Stimulated activated CD4-positive, alpha-beta T cell treated with anti-CD3 and anti-CD28 coated beads, TNF-alpha, amount 100 ng/mL, for 24 hours (primary cell): Measurements from ENCODE around the gene SERPINI1.
"Not testable (repeated sequence)": the region's sequence is repeated elsewhere in the genome, so short reads cannot be mapped to it uniquely, and the experiment has no call there.

ENCODE experiments used
- DNase-seq, 3 experiments: peaks; one replicate each; pipeline ENCODE4 v3.0.0-alpha.2; 2020; ENCODE audit warnings: low read depth in 3 of 3

Gene SERPINI1

GRCh38 chr3:167787440-167787839 is 51.9 kb downstream of the SERPINI1 start:
- no peak for DNase-seq

DNA sequence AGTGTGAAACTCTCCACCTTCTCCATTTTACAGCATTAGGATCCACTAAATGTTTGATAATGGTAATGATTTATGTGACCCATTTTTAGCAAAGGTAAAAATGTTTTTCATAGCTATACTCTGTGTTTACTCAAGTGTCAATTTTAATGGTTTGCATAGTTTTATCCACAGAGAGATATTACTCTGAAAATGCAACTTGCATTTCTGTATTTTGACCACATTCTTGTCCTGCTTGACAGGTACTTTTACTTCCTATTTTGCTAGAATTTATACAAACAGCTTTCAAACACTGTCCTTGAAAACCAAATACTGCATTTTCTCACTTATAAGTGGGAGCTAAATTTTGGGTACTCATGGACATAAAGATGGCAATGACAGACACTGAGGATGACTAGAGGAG is 62.9 kb downstream of the SERPINI1 start:
- DNase-seq, result no peak

DNA sequence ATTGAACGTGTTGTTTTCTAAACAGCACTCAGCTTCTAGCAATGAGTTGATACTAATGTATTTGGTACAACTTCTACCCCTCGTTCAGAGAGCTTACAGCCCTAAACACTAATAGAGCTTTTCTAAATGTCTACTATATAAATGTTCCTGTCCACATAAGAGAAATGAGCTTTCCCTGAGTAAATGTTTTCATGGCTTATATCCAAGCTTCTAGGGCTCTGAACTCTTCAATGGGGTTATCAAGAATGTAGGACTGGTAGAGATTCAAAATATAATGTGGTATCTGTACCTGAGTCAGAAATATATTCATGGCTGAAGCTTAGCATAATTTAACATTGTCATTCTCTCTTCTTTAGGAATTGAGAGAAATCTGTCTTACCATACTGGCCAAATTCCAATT is 73.4 kb downstream of the SERPINI1 start:
- DNase-seq, result no peak

DNA sequence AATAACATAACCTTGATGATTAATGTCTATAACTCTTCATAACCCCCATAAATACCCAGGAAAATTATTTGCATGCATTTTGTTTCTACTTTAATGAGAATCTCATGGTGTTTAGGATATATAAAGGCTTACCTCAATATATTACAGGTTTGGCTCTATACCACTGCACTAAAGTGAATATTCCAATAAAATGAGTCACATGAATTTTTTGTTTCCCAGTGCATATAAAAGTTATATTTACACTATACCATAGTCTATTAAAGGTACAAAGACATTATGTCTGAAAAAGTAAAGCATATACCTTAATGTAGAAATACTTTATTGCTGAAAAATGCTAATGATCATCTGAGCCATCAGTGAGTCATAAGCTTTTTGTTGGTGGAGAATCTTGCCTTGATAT is 74.7 kb downstream of the SERPINI1 start:
- no peak for DNase-seq

- no peak for DNase-seq
These were observed 75.5 kb downstream of the SERPINI1 start for GRCh38 chr3:167811031-167811430.

DNA sequence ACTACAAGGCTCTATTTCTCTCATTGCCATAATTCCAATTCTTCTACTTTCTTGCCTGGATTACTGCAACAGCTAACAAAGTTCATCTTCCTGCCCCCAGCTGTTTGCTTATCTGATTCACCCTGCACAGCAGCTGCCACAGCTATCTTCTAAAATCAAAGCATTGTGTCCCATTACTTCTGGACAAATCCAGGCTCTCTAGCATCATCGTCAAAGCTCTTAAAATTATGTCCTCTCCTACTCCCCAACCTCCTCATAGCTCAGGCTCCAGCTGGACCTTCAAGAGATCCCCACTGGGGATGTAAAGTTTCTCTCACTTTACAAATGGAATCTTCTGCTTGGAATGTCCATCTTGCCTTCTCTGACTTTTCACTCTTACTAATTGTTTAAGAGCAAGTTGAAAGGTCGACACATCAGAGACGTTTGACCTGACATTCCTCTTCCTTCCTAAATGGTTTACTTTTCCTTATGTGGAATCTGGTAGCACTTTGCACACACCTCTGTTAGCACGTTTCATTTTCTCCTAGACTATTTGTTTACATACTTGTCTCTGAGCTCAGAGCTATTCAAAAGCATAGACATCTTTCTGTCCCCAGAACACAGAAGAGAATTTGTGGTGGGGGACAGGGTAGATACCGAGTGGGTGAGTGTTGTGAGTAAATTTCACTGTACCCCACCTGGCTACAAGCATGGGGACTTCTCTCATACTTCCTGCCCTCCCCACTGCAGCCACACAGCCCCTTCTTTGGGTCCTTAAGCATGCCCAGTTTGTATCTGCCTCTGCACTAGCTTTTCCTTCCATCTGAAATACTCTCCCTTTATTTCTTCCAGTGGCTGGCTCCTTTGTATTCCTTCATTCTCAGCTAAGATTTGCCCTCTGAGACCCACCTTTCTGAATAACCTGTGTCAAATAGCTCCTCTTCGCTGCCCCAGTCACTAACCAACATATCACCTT is 77.9 kb downstream of the SERPINI1 start:
- no peak for DNase-seq

DNA sequence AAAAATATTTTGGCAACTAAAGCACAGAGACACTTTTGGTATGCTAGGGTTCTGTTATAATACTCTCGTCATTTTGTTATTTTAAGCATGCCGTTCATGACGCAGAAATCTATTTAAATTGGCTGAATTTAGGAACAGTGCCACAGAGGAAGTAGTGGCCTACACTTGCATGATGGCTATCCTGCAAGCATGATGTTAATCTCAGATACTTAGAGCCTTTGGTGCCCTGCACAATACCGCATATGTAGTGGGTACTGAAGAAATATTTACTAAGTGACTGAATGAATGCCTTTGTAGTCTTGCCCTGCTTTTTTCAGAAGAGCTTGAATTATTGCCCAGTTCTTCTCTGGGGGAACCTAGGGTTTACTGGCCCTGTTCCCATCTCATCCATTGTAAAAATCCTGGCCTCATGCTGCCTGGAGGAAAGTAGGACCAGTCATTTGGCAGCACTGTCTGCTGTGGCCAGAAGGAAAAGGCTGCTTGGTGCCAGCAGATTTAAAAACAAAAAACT is 79.0 kb downstream of the SERPINI1 start:
- no peak for DNase-seq

DNA sequence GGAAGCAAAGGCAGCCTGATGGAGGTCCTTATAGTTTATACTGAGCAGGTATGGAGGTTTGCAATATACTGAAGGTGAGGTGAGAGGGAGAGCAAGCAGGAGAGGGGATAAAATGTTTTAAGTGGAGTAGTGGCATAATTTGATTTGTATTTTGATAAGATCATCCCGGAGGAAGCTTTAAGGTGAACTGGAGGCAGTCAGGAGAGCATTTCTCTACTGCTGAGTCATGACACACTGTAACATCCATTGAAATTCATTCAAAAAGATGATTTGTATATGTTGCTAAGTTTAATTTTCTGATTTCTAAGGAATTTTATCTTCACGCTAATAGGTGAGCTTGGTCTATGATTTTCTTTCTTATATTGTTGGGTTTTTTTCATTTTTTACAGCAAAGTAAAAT is 81.4 kb downstream of the SERPINI1 start:
- DNase-seq, result no peak

- no peak for DNase-seq
These were observed 84.8 kb downstream of the SERPINI1 start for GRCh38 chr3:167820102-167820865.

- no peak for DNase-seq
These were observed 85.8 kb downstream of the SERPINI1 start for GRCh38 chr3:167821248-167821805.

DNA sequence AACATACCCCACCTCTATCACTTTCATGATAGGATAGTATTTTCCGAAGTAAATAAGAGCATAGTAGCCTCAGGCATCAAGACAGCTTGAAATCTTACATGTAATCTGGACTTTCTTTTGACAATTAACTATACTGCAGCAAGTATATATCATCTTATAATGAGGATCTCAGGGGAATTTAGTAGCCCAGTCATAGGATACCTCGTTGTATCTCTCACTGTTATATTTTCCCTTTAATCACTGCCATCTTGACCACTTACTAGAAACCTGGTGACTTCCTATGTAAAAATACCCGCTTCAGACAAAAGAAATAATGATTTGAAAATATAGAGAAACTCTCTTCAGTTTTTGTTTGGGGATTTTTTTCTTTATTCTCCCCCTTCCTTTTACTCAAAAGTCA is 88.2 kb downstream of the SERPINI1 start:
- no peak for DNase-seq

GRCh38 chr3:167827588-167827987 is 92.1 kb downstream of the SERPINI1 start:
- not testable (repeated sequence) for DNase-seq

DNA sequence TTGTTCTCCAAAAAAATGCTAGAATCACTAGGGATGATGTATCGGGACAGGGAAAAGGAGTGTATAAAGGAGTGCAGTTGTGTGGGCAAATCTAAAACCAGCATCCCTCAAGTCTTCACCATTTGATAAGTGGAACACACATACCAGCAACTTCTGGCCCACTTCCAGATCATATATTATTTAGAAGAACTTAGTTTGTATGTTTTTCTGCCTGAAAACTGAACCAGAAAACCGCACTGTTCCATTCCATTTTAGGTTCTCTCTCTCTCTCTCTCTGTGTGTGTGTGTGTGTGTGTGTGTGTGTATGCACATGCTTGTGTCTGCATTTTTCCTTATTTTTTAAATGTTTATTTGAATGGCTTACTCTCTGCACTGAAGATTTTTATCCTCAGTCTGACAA is 93.5 kb downstream of the SERPINI1 start:
- DNase-seq, result no peak

GRCh38 chr3:167830007-167830406 is 94.5 kb downstream of the SERPINI1 start:
- DNase-seq, result no peak

DNA sequence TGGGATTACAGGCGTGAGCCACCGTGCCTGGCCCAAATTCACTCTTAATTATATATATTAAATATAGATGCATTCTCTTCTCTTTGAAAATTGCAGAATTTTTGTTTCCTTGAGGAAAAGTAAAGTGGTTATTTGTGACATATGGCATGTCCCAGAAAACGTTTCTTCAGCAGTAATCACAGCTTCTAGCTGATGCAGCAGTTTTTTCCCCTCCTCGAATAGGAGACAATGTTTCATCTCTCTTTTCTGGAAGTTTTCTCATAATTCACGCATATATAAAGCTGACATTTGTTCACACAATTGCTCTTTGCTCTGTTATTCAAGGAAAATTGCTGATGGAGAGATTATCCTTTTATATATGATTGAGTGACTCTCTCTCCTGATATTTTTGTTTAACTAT is 99.8 kb downstream of the SERPINI1 start:
- DNase-seq, result no peak

- no peak for DNase-seq
These were observed 100.4 kb downstream of the SERPINI1 start for GRCh38 chr3:167835953-167836352.

- DNase-seq, result no peak
These were observed 101.9 kb downstream of the SERPINI1 start for GRCh38 chr3:167837466-167837865.

DNA sequence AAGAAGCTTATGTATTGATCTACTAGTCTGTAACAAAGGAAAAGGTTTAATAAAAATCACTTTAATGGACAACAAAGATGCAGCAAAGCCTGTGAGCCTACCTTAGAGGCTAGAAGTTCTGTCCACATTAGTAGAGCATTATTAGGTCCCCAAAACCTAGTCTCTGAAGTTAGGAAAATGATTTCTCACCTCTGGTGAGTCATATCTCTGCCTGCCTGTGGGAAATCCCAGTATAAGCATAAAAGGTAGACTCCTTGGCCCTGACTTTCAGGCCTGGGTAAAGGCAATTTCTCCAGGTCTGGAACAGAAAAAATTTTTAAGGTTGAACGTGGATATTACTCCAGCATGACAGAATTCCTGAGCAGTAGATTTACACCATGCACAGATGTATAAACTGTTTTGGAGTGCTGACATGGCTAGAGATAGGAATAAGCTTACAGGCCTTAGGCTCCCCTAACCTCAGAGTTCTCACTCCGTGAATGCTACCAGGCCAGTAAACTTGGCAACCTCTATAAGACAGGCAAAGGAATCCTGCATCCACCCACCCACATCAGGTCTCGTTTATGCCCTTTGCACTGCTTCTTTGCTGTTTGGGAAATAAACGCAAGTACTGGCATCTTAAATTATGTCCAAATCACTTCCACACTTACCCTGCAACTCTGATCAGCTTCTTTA is 104.1 kb downstream of the SERPINI1 start:
- DNase-seq, result no peak

GRCh38 chr3:167840247-167840646 is 104.7 kb downstream of the SERPINI1 start:
- no peak for DNase-seq

GRCh38 chr3:167843481-167843880 is 108.0 kb downstream of the SERPINI1 start:
- no peak for DNase-seq

- DNase-seq, result no peak
These were observed 108.4 kb downstream of the SERPINI1 start for GRCh38 chr3:167843886-167844285.

- no peak for DNase-seq
These were observed 109.0 kb downstream of the SERPINI1 start for GRCh38 chr3:167844528-167844927.
